H9 (cell line): ENCODE data around the gene ZNF239. TPM values are rescaled to one million over a fixed set of nuclear protein-coding genes. Genes with fewer than 3 reads are reported as not detected.

Experiments
- DNase-seq: peaks from one replicate; pipeline ENCODE4 v3.0.0-alpha.2; 2017
- H2AFZ ChIP-seq: one replicate; pipeline ENCODE4 v1.6.1; 2013; ENCODE audit warnings: mild to moderate bottlenecking, low read length, control low read depth, moderate library complexity
- H2AK5ac ChIP-seq: 2 replicates; pipeline ENCODE4 v1.6.1; 2013; ENCODE audit warnings: low read length, control low read depth, mixed read lengths; ENCODE audit not compliant: insufficient read length
- H2BK120ac ChIP-seq: one replicate; pipeline ENCODE4 v1.6.1; 2013; ENCODE audit warnings: low read depth, mild to moderate bottlenecking, low read length, control low read depth, inconsistent platforms; ENCODE audit not compliant: poor library complexity, severe bottlenecking
- H2BK12ac ChIP-seq: 2 replicates; pipeline ENCODE4 v1.6.1; 2013; ENCODE audit warnings: low read length, control low read depth, mixed read lengths, low read depth; ENCODE audit not compliant: insufficient read length
- H2BK15ac ChIP-seq: 2 replicates; pipeline ENCODE4 v1.6.1; 2013; ENCODE audit warnings: low read depth, low read length, control low read depth
- H2BK20ac ChIP-seq: one replicate; pipeline ENCODE4 v1.6.1; 2013; ENCODE audit warnings: low read depth, mild to moderate bottlenecking, low read length, control low read depth, inconsistent platforms; ENCODE audit not compliant: poor library complexity, severe bottlenecking
- H2BK5ac ChIP-seq: 2 replicates; pipeline ENCODE4 v1.6.1; 2013; ENCODE audit warnings: low read length, control low read depth, mixed read lengths; ENCODE audit not compliant: insufficient read length
- H3K14ac ChIP-seq: 2 replicates; pipeline ENCODE4 v1.6.1; 2013; ENCODE audit warnings: low read length, control low read depth; ENCODE audit not compliant: insufficient read depth
- H3K18ac ChIP-seq: 2 replicates; pipeline ENCODE4 v1.6.1; 2013; ENCODE audit warnings: low read depth, mild to moderate bottlenecking, mixed read lengths, low read length, control low read depth; ENCODE audit not compliant: insufficient read length
- H3K23ac ChIP-seq: 2 replicates; pipeline ENCODE4 v1.6.1; 2013; ENCODE audit warnings: low read length, control low read depth, mixed read lengths, low read depth; ENCODE audit not compliant: insufficient read length
- H3K23me2 ChIP-seq: 2 replicates; pipeline ENCODE4 v1.6.1; 2013; ENCODE audit warnings: low read depth, mild to moderate bottlenecking, mixed read lengths, low read length, control low read depth; ENCODE audit not compliant: insufficient read length, poor library complexity, severe bottlenecking
- H3K27ac ChIP-seq: 2 replicates; pipeline ENCODE4 v1.5.1; 2013; ENCODE audit warnings: low read length, control low read depth, mixed read lengths, low read depth; ENCODE audit not compliant: insufficient read length
- H3K27me3 ChIP-seq: 2 replicates; pipeline ENCODE4 v1.6.1; 2013; ENCODE audit warnings: low read length, control low read depth, inconsistent platforms; ENCODE audit not compliant: insufficient read depth
- H3K4ac ChIP-seq: 2 replicates; pipeline ENCODE4 v1.6.1; 2013; ENCODE audit warnings: low read depth, mild to moderate bottlenecking, control low read depth, inconsistent platforms, low read length, moderate library complexity
- H3K4me1 ChIP-seq: 2 replicates; pipeline ENCODE4 v1.6.1; 2013; ENCODE audit warnings: low read length, control low read depth, inconsistent platforms; ENCODE audit not compliant: insufficient read depth
- H3K4me2 ChIP-seq: 2 replicates; pipeline ENCODE4 v1.6.1; 2013; ENCODE audit warnings: low read length, control low read depth, mixed read lengths; ENCODE audit not compliant: insufficient read length, insufficient read depth
- H3K56ac ChIP-seq: 2 replicates; pipeline ENCODE4 v1.6.1; 2013; ENCODE audit warnings: low read depth, mild to moderate bottlenecking, mixed read lengths, low read length, control low read depth; ENCODE audit not compliant: insufficient read length
- H3K79me1 ChIP-seq: 2 replicates; pipeline ENCODE4 v1.6.1; 2013; ENCODE audit warnings: low read depth, mild to moderate bottlenecking, moderate library complexity, low read length, control low read depth, inconsistent platforms; ENCODE audit not compliant: insufficient read depth, poor library complexity, severe bottlenecking
- H3K79me2 ChIP-seq: 2 replicates; pipeline ENCODE4 v1.6.1; 2013; ENCODE audit warnings: low read length, control low read depth, inconsistent platforms; ENCODE audit not compliant: insufficient read depth
- H3K9ac ChIP-seq: 2 replicates; pipeline ENCODE4 v1.6.1; 2013; ENCODE audit warnings: low read length, control low read depth, mixed read lengths; ENCODE audit not compliant: insufficient read length; ENCODE audit errors: extremely low read depth
- H3K9me3 ChIP-seq: one replicate; pipeline ENCODE4 v1.6.1; 2013; ENCODE audit warnings: low read depth, low read length, inconsistent platforms; ENCODE audit not compliant: control insufficient read depth
- H3T11ph ChIP-seq: one replicate; pipeline ENCODE4 v1.6.1; 2013; ENCODE audit warnings: mild to moderate bottlenecking, low read length, control low read depth, inconsistent platforms
- H4K20me1 ChIP-seq: one replicate; pipeline ENCODE4 v1.6.1; 2013; ENCODE audit not compliant: control insufficient read depth, insufficient read length, insufficient read depth
- H4K5ac ChIP-seq: 2 replicates; pipeline ENCODE4 v1.6.1; 2013; ENCODE audit warnings: low read depth, mild to moderate bottlenecking, mixed read lengths, low read length, control low read depth; ENCODE audit not compliant: insufficient read length
- H4K8ac ChIP-seq: replicated peaks from 2 replicates; pipeline ENCODE4 v1.6.1; 2013; ENCODE audit warnings: low read length, control low read depth, mixed read lengths, low read depth; ENCODE audit not compliant: insufficient read length
- H4K91ac ChIP-seq: 2 replicates; pipeline ENCODE4 v1.6.1; 2013; ENCODE audit warnings: low read depth, mild to moderate bottlenecking, moderate library complexity, mixed read lengths, low read length, control low read depth; ENCODE audit not compliant: insufficient read length
- H3K27ac Mint-ChIP-seq, 3 experiments: 2 replicates in 2 of 3; 3 replicates in 1 of 3; pipeline ENCODE4 v1.8.0; 2020 to 2021; ENCODE audit warnings: mixed read lengths in 3 of 3, mild to moderate bottlenecking in 1 of 3, moderate library complexity in 1 of 3
- H3K27me3 Mint-ChIP-seq: 2 replicates; pipeline ENCODE4 v1.8.0; 2021; ENCODE audit warnings: low read depth, mild to moderate bottlenecking, moderate library complexity, mixed read lengths
- H3K36me3 Mint-ChIP-seq, 3 experiments: 2 replicates in 2 of 3; 3 replicates in 1 of 3; pipeline ENCODE4 v1.8.0; 2020 to 2021; ENCODE audit warnings: low read depth in 3 of 3, mixed read lengths in 3 of 3; ENCODE audit not compliant: insufficient read depth in 1 of 3
- H3K4me1 Mint-ChIP-seq, 2 experiments: 2 replicates each; pipeline ENCODE4 v1.8.0; 2020; ENCODE audit warnings: mixed read lengths in 2 of 2
- H3K4me3 Mint-ChIP-seq, 2 experiments: 2 replicates in 1 of 2; 3 replicates in 1 of 2; pipeline ENCODE4 v1.8.0; 2020 to 2021; ENCODE audit warnings: mild to moderate bottlenecking in 2 of 2, mixed read lengths in 2 of 2, moderate library complexity in 1 of 2
- H3K9me3 Mint-ChIP-seq, 2 experiments: 2 replicates in 1 of 2; 3 replicates in 1 of 2; pipeline ENCODE4 v1.8.0; 2020; ENCODE audit warnings: mild to moderate bottlenecking in 2 of 2, mixed read lengths in 2 of 2, moderate library complexity in 1 of 2
- WGBS: extraction: QIAGEN DNeasy Blood & Tissue Kit; methylation state at CpG from one replicate; pipeline ENCODE4 v1.1.7; 2013; ENCODE audit warnings: missing lambda C conversion rate, low lambda C conversion rate, mixed read lengths; ENCODE audit not compliant: insufficient read length; ENCODE audit errors: extremely low coverage; 5-methylcytosine and 5-hydroxymethylcytosine counted together
- total RNA-seq: library from RNA; stranded (reverse); gene quantifications from 2 replicates; pipeline ENCODE4 v1.2.1, GENCODE V29; 2021
- TF ChIP-seq, protein P1 (sequence below): fragments of 200-600 bp; sonication (generic); conservative IDR thresholded peaks from 3 replicates; pipeline ENCODE4 v1.8.0; 2021; ENCODE audit warnings: antibody characterized with exemption, mild to moderate bottlenecking

The ZNF239 gene
- total RNA-seq, 1 experiment from 2014 or later: 16.2 TPM

DNA sequence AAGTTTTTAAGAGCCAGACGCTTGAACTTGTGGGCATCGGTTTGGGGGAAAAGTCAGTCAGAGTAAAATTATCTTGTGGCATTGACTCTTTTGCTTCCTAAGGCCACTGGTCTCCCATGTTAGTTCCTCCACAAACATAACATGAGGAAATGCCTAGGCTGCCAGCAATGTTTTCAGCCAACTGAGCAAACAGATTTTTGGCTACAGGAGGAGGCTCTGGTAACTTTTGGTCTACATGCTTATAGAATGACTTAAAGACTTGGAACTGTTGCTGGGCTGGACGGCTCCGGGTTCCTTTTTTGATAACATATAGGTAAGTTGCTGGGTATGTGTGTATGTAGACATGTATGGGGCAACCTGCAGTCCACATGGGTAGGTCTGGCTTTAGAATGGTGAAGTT lies 9.6 kb upstream of the ZNF239 start:
- TF ChIP-seq, protein P1, sequence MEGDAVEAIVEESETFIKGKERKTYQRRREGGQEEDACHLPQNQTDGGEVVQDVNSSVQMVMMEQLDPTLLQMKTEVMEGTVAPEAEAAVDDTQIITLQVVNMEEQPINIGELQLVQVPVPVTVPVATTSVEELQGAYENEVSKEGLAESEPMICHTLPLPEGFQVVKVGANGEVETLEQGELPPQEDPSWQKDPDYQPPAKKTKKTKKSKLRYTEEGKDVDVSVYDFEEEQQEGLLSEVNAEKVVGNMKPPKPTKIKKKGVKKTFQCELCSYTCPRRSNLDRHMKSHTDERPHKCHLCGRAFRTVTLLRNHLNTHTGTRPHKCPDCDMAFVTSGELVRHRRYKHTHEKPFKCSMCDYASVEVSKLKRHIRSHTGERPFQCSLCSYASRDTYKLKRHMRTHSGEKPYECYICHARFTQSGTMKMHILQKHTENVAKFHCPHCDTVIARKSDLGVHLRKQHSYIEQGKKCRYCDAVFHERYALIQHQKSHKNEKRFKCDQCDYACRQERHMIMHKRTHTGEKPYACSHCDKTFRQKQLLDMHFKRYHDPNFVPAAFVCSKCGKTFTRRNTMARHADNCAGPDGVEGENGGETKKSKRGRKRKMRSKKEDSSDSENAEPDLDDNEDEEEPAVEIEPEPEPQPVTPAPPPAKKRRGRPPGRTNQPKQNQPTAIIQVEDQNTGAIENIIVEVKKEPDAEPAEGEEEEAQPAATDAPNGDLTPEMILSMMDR: no peak
- Histone ChIP-seq H2AK5ac (no peak overlapping the region), H3K56ac (no peak overlapping the region), H3K23me2 (no peaks in the 10 kb centered on the region), H2BK20ac (no peak overlapping the region), H2BK12ac (no peak overlapping the region), H3K4ac (no peak overlapping the region), H3K79me2 (no peaks in the 10 kb centered on the region), H3K4me1 (no peaks in the 10 kb centered on the region), H3K27me3 (no peaks in the 10 kb centered on the region), H3K4me2 (no peak overlapping the region), H3K9ac (no peak overlapping the region), H4K5ac (no peak overlapping the region), H3K14ac (no peak overlapping the region), H4K20me1 (no peaks in the 10 kb centered on the region), H3T11ph (no peak overlapping the region), H2BK5ac (no peak overlapping the region), H2BK15ac (no peak overlapping the region), H3K18ac (no peak overlapping the region), H3K9me3 (no peaks in the 10 kb centered on the region), H2AFZ (no peak overlapping the region), H2BK120ac (no peak overlapping the region), H4K91ac (no peak overlapping the region), H4K8ac (no peak overlapping the region), H3K23ac (no peak overlapping the region), H3K27ac (no peak overlapping the region), H3K79me1 (no peaks in the 10 kb centered on the region)
- peaks cover 7 to 32% of the 10 kb centered on the region in 2 experiments for H3K9me3 Mint-ChIP-seq
- H3K27me3 Mint-ChIP-seq: peaks cover 20% of the 10 kb centered on the region
- peaks cover 0 to 1% (median 0%) of the 10 kb centered on the region in 3 experiments; a peak in 1 of 7 replicates for H3K36me3 Mint-ChIP-seq
- no CpG with 5 or more reads among the region's 4 CpGs for WGBS
- no peaks in the 10 kb centered on the region for H3K4me1 Mint-ChIP-seq
- no peak overlapping the region for H3K27ac Mint-ChIP-seq
- no peak overlapping the region for H3K4me3 Mint-ChIP-seq
- no peak for DNase-seq
